Thyroid gland (tissue), 4 donors: ENCODE data around the gene NOTCH2.
"Not testable (repeated sequence)": the region's sequence is repeated elsewhere in the genome, so short reads cannot be mapped to it uniquely, and the experiment has no call there.

ENCODE experiments used
- CTCF ChIP-seq, 6 experiments: fragments of 200-600 bp in 3 of 6; fragments of 450-650 bp in 3 of 6; sonication (generic) in 3 of 6; IDR thresholded peaks; one replicate each; pipeline ENCODE4 v1.5.1; 2016 to 2019; ENCODE audit warnings: antibody characterized with exemption in 6 of 6, mild to moderate bottlenecking in 2 of 6, inconsistent platforms in 1 of 6, moderate library complexity in 1 of 6
- POLR2A ChIP-seq, 2 donors: fragments of 450-650 bp; IDR thresholded peaks; one replicate each; pipeline ENCODE4 v1.6.1; 2017; ENCODE audit warnings: antibody characterized with exemption in 2 of 2, mild to moderate bottlenecking in 2 of 2, moderate library complexity in 1 of 2

DNA sequence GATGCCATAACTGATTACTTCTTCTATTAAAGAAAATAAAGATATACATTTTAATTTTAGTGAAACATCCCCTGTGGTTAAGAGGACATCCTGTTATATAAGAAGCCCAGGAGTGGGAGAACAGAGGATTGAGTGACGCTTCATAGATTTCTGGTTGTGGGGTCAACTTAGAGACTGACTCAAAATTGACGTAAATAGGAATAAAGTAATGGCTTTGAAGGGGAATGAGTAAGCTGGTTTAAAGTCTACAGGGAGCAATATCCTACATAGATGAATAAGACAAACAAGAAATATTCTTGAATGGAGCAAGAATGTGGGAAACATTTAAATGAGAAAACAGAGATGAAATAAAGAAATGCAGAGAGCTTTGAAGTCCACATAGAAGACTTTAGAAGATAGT, 46.6 kb upstream of the NOTCH2 start:
- TF ChIP-seq CTCF, POLR2A (IDR thresholded peaks at IDR 0.05): not testable (repeated sequence)
